ENCODE data around the gene CCR3. TPM values are rescaled to one million over a fixed set of nuclear protein-coding genes. Genes with fewer than 3 reads are reported as not detected.

CCR3 gene
- total RNA-seq, 2 donors from 2014 or later, result not detected

DNA sequence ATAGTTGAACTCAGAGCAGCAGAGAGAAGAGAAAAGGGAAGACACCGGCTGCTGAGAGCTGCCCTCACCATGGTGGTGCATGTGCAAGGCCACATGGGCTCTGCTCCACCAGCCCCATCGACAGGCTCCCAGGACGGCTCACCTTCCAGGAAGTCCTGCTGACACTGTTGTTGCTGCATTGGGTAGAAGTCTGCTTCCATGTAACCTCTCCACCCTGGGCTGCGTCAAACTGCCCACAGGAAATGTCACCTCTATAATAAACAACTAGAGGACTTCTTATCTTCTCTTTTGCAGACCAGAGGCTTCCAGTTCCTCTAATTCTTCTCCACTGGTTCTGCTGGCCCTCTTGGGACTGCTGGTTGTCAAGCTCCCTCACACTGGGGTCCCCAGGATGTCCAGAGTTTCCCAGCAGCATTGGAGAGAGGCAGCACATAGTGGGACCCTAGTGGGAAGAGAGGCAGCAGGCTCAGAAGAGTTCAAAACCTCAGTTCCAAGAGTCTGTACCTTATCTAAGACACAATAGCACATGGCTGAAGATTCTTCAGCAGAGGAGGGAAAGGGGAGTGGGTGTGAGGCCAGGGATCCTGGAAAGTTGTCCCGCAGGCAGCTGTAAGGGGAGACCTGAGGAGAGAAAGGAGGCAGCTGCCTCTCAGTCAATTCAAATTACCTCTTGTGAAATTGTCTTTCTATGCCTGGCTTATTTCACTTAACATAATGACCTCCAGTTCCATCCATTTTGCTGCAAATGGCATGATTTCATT, 5.8 kb upstream of the CCR3 start:
- TF ChIP-seq POLR2AphosphoS5 (IDR thresholded peaks at IDR 0.05) (no peak), POLR2A (IDR thresholded peaks at IDR 0.05) (no peak), CTCF (IDR thresholded peaks at IDR 0.05) (no peak)
- DNase-seq (ENCODE audit: low spot score), result no peak
- no peaks in the 10 kb centered on the region for H3K4me1 ChIP-seq (replicated peaks)
- H3K4me3 ChIP-seq, result no peak overlapping the region
- WGBS, result 72% methylated on average over 5 of the region's 5 CpGs
- no peaks in the 10 kb centered on the region for H3K27me3 ChIP-seq (replicated peaks; ENCODE audit: insufficient read depth)
- no peak overlapping the region for H3K27ac ChIP-seq
- no peaks in the 10 kb centered on the region for H3K36me3 ChIP-seq
- intact Hi-C loops (cut with DNase I), result no loop called here
- no peaks in the 10 kb centered on the region for H3K9me3 ChIP-seq

DNA sequence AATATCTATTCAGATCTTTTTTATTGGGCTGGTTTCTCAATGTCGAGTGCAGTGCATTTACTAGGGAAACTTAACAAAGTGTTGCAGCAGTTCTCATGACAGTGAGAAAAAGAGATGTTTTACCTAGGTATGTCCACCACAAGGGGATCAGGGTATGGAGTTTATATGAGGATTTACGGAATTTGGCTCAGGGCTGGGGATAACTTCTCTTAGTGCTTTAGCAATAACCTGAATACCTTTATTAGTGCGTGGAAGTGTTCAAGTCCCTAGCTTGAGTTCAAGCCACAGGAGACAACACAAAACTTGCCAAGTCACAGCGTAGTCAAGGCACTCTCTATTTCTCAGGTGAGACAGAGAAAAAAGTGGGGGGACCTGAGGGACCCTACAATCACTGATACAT, 3.9 kb upstream of the CCR3 start:
- DNase-seq (ENCODE audit: low spot score), result no peak
- no peaks in the 10 kb centered on the region for H3K9me3 ChIP-seq
- intact Hi-C loops (cut with DNase I), result no loop called here
- no peak overlapping the region for H3K27ac ChIP-seq
- H3K4me1 ChIP-seq (replicated peaks), result no peaks in the 10 kb centered on the region
- no peaks in the 10 kb centered on the region for H3K27me3 ChIP-seq (replicated peaks; ENCODE audit: insufficient read depth)
- no peak for TF ChIP-seq CTCF (IDR thresholded peaks at IDR 0.05)
- TF ChIP-seq POLR2A (IDR thresholded peaks at IDR 0.05), result no peak
- TF ChIP-seq POLR2AphosphoS5 (IDR thresholded peaks at IDR 0.05), result no peak
- no peaks in the 10 kb centered on the region for H3K36me3 ChIP-seq
- H3K4me3 ChIP-seq, result no peak overlapping the region
- 52% methylated on average over 4 of the region's 4 CpGs for WGBS

GRCh38 chr3:46239301-46239938, 2.8 kb upstream of the CCR3 start:
- no peak for DNase-seq (ENCODE audit: low spot score)
- Histone ChIP-seq H3K27me3 (replicated peaks; ENCODE audit: insufficient read depth) (no peaks in the 10 kb centered on the region), H3K4me3 (no peak overlapping the region), H3K9me3 (no peaks in the 10 kb centered on the region), H3K36me3 (no peaks in the 10 kb centered on the region), H3K27ac (no peak overlapping the region), H3K4me1 (replicated peaks) (no peaks in the 10 kb centered on the region)
- TF ChIP-seq POLR2A (IDR thresholded peaks at IDR 0.05) (no peak), POLR2AphosphoS5 (IDR thresholded peaks at IDR 0.05) (no peak), CTCF (IDR thresholded peaks at IDR 0.05) (no peak)
- 88% methylated on average over 3 of the region's 3 CpGs for whole genome bisulfite sequencing
- intact Hi-C loops (cut with DNase I), result no loop called here

DNA sequence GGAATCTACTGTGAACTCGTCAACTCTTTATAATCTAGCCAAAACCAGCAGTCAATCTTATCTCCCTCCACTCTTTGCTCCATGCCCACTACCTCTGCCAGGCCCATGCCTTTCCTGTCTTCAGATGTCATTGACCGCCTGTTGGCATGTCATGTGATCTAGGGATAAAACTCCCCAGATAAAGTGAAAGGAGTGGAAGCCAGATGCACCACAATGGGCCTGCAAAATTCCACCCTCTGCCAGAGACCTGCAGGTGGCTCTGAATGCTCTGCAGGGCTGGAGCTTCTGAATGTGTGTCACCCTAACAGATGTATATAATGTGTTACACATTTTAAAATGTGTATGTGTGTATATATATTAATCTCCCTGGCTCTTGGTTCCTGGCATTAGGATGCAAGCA, 2.3 kb upstream of the CCR3 start:
- TF ChIP-seq POLR2AphosphoS5 (IDR thresholded peaks at IDR 0.05) (no peak), POLR2A (IDR thresholded peaks at IDR 0.05) (no peak), CTCF (IDR thresholded peaks at IDR 0.05) (no peak)
- H3K4me1 ChIP-seq (replicated peaks), result no peaks in the 10 kb centered on the region
- H3K4me3 ChIP-seq, result no peak overlapping the region
- H3K27ac ChIP-seq, result no peak overlapping the region
- H3K36me3 ChIP-seq, result no peaks in the 10 kb centered on the region
- no peaks in the 10 kb centered on the region for H3K9me3 ChIP-seq
- 40% methylated on average over 2 of the region's 2 CpGs for WGBS
- H3K27me3 ChIP-seq (replicated peaks; ENCODE audit: insufficient read depth), result no peaks in the 10 kb centered on the region
- intact Hi-C loops (cut with DNase I), result no loop called here
- no peak for DNase-seq (ENCODE audit: low spot score)

DNA sequence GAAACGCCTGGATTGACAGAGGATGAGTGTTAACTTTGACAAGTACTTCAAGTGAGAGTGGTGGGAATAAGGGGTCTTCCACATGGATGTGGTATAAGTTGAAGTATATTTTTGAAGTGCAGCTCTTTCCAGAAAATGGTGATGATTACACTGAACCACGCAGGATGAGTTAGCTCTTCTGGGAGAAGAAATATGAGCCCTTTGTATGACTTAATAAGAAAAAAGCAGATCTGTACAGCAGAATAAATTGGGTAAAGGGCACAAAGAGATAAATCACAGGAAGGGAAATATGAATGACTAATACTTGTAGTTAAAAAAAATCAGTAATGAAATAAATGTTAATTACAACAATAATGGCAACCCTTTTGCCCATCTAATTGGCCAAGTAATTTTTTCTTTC, 1.3 kb downstream of the CCR3 start:
- DNase-seq (ENCODE audit: low spot score), result no peak

More for the DNA sequence above, 1.3 kb downstream of the CCR3 start:
- Histone ChIP-seq H3K27me3 (replicated peaks; ENCODE audit: insufficient read depth) (no peaks in the 10 kb centered on the region), H3K4me3 (no peak overlapping the region), H3K36me3 (no peaks in the 10 kb centered on the region), H3K9me3 (no peaks in the 10 kb centered on the region), H3K4me1 (replicated peaks) (no peaks in the 10 kb centered on the region), H3K27ac (no peak overlapping the region)
- 76% methylated on average over 2 of the region's 2 CpGs for WGBS
- TF ChIP-seq CTCF (IDR thresholded peaks at IDR 0.05), result no peak
- TF ChIP-seq POLR2A (IDR thresholded peaks at IDR 0.05), result no peak
- TF ChIP-seq POLR2AphosphoS5 (IDR thresholded peaks at IDR 0.05), result no peak
- intact Hi-C loops (cut with DNase I), result no loop called here
